Heart left ventricle (tissue), 13 donors: ENCODE measurements around the gene TMEM14A.

ENCODE experiments used
- POLR2A ChIP-seq, 2 donors: fragments of 450-650 bp; IDR thresholded peaks; one replicate each; pipeline ENCODE4 v1.6.1; 2017; ENCODE audit warnings: antibody characterized with exemption in 2 of 2, mild to moderate bottlenecking in 2 of 2, moderate library complexity in 2 of 2
- TF ChIP-seq, protein P1 (sequence below), 12 donors: fragments of 200-600 bp; sonication (generic) in 4 of 12; IDR thresholded peaks; one replicate each; pipeline versions ENCODE4 v1.5.0 to v1.8.0; 2018 to 2022; ENCODE audit warnings: antibody characterized with exemption in 12 of 12, mild to moderate bottlenecking in 5 of 12
- donor health status: ischemic (EF 13 %, LVEDD 7.1; RV severe dilation, severe dysfunction).
- donor health status: DM: no; HTN: yes; CAD: no.
- donor health status: DM: no; HTN: no; CAD: no.
- donor health status: ischemic (EF 25% LVEDD 6.9; RV normal size, moderate dysfunction).
- donor health status: ischemic (EF 25% LVEDD 5.7; RV mildly dilated, moderate dysfunction).
- donor health status: ischemic (EF 35%, LVEDD 5.7; RV mildly dilated, moderate dysfunction).
- donor health status: nonischemic (EF 11% LVEDD 7.7; RV severe dilation, severe dysfunction).
- donor health status: DM: yes; HTN: yes; CAD: no.
- donor health status: PGD.
- donor health status: ischemic (EF 29% LVEDD 5.4; RV normal size, mild dysfunction).
- donor health status: nonischemic (EF 23%, LVEDD 6.1; RV moderate dilation, normal function).

GRCh38 chr6:52645976-52646375 is 24.9 kb upstream of the TMEM14A start:
- TF ChIP-seq, protein P1, sequence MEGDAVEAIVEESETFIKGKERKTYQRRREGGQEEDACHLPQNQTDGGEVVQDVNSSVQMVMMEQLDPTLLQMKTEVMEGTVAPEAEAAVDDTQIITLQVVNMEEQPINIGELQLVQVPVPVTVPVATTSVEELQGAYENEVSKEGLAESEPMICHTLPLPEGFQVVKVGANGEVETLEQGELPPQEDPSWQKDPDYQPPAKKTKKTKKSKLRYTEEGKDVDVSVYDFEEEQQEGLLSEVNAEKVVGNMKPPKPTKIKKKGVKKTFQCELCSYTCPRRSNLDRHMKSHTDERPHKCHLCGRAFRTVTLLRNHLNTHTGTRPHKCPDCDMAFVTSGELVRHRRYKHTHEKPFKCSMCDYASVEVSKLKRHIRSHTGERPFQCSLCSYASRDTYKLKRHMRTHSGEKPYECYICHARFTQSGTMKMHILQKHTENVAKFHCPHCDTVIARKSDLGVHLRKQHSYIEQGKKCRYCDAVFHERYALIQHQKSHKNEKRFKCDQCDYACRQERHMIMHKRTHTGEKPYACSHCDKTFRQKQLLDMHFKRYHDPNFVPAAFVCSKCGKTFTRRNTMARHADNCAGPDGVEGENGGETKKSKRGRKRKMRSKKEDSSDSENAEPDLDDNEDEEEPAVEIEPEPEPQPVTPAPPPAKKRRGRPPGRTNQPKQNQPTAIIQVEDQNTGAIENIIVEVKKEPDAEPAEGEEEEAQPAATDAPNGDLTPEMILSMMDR (IDR thresholded peaks at IDR 0.05), result no peak
- no peak for TF ChIP-seq POLR2A (IDR thresholded peaks at IDR 0.05)
